CD4-positive, alpha-beta T cell treated with Interferon gamma for 1 hour (primary cell): ENCODE measurements around the gene SEMA4G.

Experiments used
- DNase-seq: peaks from one replicate; pipeline ENCODE4 v3.0.0-alpha.2; 2020

Gene SEMA4G, protein sequence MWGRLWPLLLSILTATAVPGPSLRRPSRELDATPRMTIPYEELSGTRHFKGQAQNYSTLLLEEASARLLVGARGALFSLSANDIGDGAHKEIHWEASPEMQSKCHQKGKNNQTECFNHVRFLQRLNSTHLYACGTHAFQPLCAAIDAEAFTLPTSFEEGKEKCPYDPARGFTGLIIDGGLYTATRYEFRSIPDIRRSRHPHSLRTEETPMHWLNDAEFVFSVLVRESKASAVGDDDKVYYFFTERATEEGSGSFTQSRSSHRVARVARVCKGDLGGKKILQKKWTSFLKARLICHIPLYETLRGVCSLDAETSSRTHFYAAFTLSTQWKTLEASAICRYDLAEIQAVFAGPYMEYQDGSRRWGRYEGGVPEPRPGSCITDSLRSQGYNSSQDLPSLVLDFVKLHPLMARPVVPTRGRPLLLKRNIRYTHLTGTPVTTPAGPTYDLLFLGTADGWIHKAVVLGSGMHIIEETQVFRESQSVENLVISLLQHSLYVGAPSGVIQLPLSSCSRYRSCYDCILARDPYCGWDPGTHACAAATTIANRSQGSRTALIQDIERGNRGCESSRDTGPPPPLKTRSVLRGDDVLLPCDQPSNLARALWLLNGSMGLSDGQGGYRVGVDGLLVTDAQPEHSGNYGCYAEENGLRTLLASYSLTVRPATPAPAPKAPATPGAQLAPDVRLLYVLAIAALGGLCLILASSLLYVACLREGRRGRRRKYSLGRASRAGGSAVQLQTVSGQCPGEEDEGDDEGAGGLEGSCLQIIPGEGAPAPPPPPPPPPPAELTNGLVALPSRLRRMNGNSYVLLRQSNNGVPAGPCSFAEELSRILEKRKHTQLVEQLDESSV

GRCh38 chr10:100969187-100970075, at the start of gene SEMA4G:
TSS of gene SEMA4G (plus strand) at chr10:100969504. CDS start at chr10:100972913, 3,409 bp downstream.
- DNase-seq = peak; percentile 34

- DNase-seq = no peak
These were observed 45.7 kb upstream of the SEMA4G start for GRCh38 chr10:100923580-100923979.

DNA sequence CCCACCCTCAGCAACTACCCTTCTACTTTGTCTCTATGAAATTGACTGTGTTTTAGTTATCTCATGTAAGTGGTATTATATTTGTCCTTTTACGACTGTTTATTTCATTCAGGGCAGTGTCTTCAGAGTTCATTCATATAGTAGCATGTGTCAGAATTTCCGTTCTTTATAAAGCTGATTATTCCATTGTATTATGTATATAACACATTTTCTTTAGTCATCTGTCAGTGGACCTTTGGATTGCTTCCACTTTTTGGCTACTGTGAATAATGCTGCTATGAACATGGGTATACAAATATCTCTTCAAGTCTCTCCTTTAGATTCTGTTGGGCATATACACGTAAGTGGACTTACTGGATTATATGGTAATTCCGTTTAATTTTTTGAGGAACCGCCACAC, 42.0 kb upstream of the SEMA4G start:
- DNase-seq = no peak

GRCh38 chr10:100928039-100928438, 41.3 kb upstream of the SEMA4G start:
- no peak for DNase-seq

DNA sequence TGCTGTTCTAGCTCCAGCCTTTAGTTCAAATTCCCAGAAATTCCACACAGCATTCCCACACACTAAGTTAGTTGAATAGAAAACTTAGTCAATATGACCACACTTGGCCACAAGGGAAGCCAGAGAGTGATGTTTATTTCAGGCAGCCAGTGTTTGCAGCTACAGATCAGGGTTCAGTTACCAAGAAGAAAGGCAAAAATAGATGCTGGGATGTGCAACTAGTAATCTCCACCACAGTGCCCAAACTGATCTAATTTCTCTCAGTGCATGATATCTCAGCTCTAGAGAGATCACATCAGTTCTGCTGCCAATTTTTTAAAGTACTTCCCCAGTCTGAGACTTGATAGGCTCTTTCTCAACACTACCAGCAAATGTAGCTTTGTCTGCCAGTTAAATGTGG, 38.9 kb upstream of the SEMA4G start:
- DNase-seq = no peak

DNA sequence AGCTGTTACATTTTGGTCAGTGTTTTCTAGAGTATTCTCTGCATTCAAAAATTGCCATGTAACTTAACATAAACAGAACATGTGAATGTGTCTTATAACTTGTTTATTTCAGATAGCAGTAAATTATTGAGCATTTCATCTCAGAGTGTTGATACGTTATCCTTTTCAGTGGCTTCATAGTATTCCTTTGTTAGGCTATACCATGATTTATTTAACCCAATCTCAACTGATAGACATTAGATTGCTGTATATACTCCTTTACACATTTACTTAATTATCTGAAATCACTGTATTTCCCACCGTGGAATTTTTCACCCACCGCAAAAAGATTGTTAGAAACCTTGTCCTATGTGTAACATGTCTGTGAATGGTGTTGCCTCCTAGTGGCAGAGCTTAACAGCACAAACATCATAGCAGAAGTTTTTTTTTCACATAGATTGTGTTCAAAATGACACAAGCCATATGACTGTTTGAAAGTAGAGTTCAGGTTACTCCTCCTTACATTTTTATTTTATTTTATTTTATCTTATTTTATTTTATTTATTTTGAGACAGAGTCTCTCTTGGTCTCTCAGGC, 35.1 kb upstream of the SEMA4G start:
- no peak for DNase-seq

- no peak for DNase-seq
These were observed 29.4 kb upstream of the SEMA4G start for GRCh38 chr10:100939763-100940344.

GRCh38 chr10:100942229-100942628, 27.1 kb upstream of the SEMA4G start:
- no peak for DNase-seq

DNA sequence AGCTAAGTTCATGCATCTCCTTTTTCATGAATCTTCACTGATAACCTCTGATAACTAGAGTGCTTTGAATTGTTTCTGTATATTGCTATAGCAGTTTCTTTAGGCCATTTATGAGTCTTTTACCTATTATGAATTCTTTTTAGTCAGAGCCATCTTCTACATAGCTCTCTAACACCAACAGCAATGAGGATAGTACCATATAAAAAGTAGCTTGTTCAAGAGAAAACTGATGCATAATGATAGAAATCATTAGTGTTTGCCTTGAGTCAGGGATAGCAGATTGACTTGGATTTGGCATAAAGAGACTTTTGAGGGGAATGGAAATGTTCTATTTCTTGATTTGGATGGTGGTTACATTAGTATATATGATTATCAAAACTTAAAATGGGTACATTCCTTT, 25.8 kb upstream of the SEMA4G start:
- DNase-seq = no peak

- DNase-seq = no peak
These were observed 23.6 kb upstream of the SEMA4G start for GRCh38 chr10:100945754-100946153.

GRCh38 chr10:100948916-100949315, 20.4 kb upstream of the SEMA4G start:
- DNase-seq = no peak

DNA sequence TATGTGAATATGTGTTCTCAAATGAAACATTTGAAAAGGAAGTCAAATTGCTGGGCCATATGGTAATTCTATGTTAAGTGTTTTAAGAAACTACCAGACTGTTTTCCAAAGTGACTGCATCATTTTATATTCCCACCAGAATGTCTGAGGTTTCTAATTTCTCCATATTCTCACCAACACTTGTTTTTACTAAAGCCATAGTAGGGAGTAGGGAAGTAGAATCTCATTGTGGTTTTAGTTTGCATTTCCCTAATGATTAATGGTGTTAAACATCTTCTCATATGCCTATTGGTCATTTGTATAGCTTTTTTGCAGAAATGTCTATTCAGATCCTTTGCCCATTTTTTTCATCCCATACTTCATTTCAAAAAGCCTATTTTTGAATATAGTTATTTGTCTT, 9.1 kb upstream of the SEMA4G start:
- DNase-seq = no peak

DNA sequence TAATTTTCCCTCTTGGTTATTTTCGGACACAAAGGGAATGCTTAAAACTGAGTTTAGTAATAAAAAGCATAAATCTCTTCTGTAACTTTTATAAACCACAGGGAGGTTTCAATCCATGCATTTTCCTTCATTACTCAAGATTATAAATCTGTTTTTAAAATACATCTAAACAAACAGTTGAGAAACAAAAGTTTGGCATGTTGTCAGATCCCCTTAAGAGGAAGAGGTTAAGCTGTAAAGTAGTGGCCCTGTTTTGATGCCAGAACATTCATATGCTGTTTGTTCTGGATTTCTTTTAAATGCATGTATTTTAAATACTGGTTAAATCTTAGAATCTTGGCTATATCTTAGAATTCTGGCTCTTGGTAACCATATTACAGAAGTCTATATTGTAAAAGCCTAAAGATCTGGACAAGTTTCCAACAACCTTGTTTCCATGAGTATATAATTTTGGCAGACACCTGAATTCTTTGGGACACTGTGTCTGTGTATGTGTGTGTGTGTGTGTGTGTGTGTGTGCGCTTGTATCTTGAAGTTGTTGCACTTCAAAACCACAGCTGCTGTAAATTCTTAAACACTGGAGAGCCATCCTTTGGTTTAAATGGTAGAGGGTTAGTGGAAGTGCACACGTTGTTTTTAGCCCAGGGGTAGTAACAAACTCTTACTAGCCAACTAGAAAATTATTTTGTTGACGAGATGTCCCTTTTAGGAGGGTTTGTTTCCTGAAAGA, 6.8 kb upstream of the SEMA4G start:
- DNase-seq = no peak

DNA sequence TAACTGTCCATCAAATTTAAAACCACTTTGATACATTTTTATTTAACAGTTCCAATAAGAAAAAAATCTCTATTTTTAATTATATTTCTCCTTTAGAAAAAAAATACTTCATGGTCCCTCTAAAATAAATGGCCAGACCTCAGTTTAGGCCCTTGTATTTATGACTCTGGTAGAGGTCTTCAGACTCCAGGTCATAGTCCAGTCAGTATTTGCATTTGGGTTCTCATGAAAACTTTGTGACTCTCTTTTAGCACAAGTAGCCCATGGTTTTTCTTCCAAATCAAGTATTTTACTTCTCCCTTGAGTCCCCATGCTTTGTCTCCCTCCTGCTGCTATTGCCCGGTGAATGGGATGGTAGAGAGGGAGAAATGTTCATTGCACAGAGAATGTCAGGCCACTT, 5.5 kb upstream of the SEMA4G start:
- DNase-seq = no peak

- DNase-seq = no peak
These were observed 3.5 kb upstream of the SEMA4G start for GRCh38 chr10:100965820-100966219.

DNA sequence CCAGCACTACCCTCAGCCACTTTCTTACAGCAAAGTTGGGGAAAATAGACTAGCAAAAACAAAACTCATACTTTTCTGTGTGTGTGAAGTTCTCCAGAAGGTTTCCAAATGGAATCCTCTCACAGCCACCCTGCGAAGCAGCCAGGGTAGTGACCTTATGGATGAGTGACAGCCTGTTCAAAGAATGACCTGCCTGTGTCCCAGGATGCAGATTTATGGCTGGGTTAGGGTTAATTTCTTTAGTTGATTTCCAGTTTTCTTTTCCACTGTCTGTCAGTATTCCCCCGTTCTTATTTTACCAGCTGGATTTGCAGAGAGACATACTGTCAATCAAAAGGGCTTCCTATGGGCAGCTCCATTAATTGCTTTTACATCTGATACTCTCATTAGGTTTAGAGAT, 2.4 kb upstream of the SEMA4G start:
- DNase-seq = no peak

DNA sequence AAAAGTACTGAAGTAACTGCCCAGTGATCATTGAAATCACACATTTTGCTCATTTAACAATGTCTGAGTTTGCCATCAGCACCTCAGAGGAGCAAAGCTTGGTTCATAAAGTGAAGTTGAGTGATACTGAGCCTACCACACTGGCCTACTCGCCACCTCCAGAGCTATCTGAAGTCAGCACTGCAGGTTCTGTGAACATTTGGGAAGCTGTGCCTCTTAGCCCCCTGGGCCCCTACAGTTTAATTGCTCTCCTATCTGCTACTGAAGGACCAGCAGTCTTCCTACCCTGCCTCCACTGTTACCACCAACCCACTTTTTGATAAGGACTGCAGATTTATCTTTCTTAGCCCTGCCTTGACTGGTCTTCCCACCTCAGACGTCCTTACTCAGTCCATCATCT, 2.0 kb upstream of the SEMA4G start:
- no peak for DNase-seq

- DNase-seq = no peak
These were observed 1.1 kb upstream of the SEMA4G start for GRCh38 chr10:100968062-100968736.

GRCh38 chr10:100968863-100969186, 479 bp upstream of the SEMA4G start:
- DNase-seq = no peak

GRCh38 chr10:100970076-100970913, 991 bp downstream of the SEMA4G start:
- DNase-seq = peak; percentile 47
